ENCODE measurements around the gene LIMCH1. TPM values are rescaled to one million over a fixed set of nuclear protein-coding genes. Genes with fewer than 3 reads are reported as not detected.

Gene LIMCH1
- total RNA-seq, 1 donor from 2014 or later = not detected

GRCh38 chr4:41749631-41750039 is 211.7 kb downstream of the LIMCH1 start:
- intact Hi-C loops (cut with micrococcal nuclease) = loop anchor here (1.0 kb wide), 1 partner anchor 130 kb away; no protein-coding TSS in a partner anchor

Other genes starting within 250 kb of the LIMCH1 start
- gene PHOX2B, start 210.6 kb downstream of the LIMCH1 start, total RNA-seq = not detected in 2 replicates

Measured in T-helper 2 cell treated with Interferon-gamma antibody and Interleukin-4, amounts not matched to agents 100 ng/mL and 5 ng/mL, for 36 hours (primary cell).